HG03280 (cell line): ENCODE results near the gene LRP1-AS.

Experiments used
- ATAC-seq: cut with Tn5 transposase; IDR thresholded peaks from one replicate; pipeline ENCODE4 v1.9.1; 2021; ENCODE audit warnings: mild to moderate bottlenecking, moderate library complexity; ENCODE audit not compliant: unreplicated experiment

The LRP1-AS gene

GRCh38 chr12:57142121-57142520 is 5.3 kb downstream of the LRP1-AS start:
- no peak for ATAC-seq

GRCh38 chr12:57141249-57141648 is 6.2 kb downstream of the LRP1-AS start:
- ATAC-seq, result no peak

- ATAC-seq, result no peak
Observed at GRCh38 chr12:57139796-57140649, 7.4 kb downstream of the LRP1-AS start.

- no peak for ATAC-seq
Observed at GRCh38 chr12:57138526-57139272, 8.7 kb downstream of the LRP1-AS start.

- ATAC-seq, result no peak
Observed at GRCh38 chr12:57135527-57136326, 11.7 kb downstream of the LRP1-AS start.

- ATAC-seq, result no peak
Observed at GRCh38 chr12:57134949-57135348, 12.5 kb downstream of the LRP1-AS start.

GRCh38 chr12:57133916-57134315 is 13.5 kb downstream of the LRP1-AS start:
- ATAC-seq, result no peak

GRCh38 chr12:57133013-57133569 is 14.3 kb downstream of the LRP1-AS start:
- no peak for ATAC-seq

- no peak for ATAC-seq
Observed at GRCh38 chr12:57131896-57132744, 15.3 kb downstream of the LRP1-AS start.

GRCh38 chr12:57130941-57131340 is 16.5 kb downstream of the LRP1-AS start:
- ATAC-seq, result no peak

GRCh38 chr12:57129889-57130288 is 17.5 kb downstream of the LRP1-AS start:
- ATAC-seq, result no peak

GRCh38 chr12:57129321-57129842 is 18.0 kb downstream of the LRP1-AS start:
- ATAC-seq, result no peak

GRCh38 chr12:57128519-57129247 is 18.7 kb downstream of the LRP1-AS start:
- ATAC-seq, result no peak

- no peak for ATAC-seq
Observed at GRCh38 chr12:57127726-57128518, 19.5 kb downstream of the LRP1-AS start, which contains the start of gene LRP1. Gene LRP1 (plus strand): TSS chr12:57128483. CDS start chr12:57128965, 482 bp downstream.

- no peak for ATAC-seq
Observed at GRCh38 chr12:57127101-57127725, 20.2 kb downstream of the LRP1-AS start.

GRCh38 chr12:57126561-57126960 is 20.9 kb downstream of the LRP1-AS start:
- ATAC-seq, result no peak

- no peak for ATAC-seq
Observed at GRCh38 chr12:57126061-57126460, 21.4 kb downstream of the LRP1-AS start.
